SU-DHL-6 (cell line): ENCODE results near the gene IVD.

Experiments used
- EZH2phosphoT487 ChIP-seq: fragments of 200-600 bp; sonication (generic), shearing (Covaris generic); conservative IDR thresholded peaks from 2 replicates; pipeline ENCODE4 v1.6.1; 2018; ENCODE audit warnings: mild to moderate bottlenecking, antibody characterized with exemption, low read length, moderate library complexity, mixed read lengths
- TF ChIP-seq, protein P1 (sequence below): fragments of 200-600 bp; sonication (generic); IDR thresholded peaks from one replicate; pipeline ENCODE4 v1.5.1; 2017; ENCODE audit warnings: antibody characterized with exemption, mild to moderate bottlenecking, low read length, moderate library complexity; ENCODE audit not compliant: insufficient read depth, poor library complexity, severe bottlenecking

DNA sequence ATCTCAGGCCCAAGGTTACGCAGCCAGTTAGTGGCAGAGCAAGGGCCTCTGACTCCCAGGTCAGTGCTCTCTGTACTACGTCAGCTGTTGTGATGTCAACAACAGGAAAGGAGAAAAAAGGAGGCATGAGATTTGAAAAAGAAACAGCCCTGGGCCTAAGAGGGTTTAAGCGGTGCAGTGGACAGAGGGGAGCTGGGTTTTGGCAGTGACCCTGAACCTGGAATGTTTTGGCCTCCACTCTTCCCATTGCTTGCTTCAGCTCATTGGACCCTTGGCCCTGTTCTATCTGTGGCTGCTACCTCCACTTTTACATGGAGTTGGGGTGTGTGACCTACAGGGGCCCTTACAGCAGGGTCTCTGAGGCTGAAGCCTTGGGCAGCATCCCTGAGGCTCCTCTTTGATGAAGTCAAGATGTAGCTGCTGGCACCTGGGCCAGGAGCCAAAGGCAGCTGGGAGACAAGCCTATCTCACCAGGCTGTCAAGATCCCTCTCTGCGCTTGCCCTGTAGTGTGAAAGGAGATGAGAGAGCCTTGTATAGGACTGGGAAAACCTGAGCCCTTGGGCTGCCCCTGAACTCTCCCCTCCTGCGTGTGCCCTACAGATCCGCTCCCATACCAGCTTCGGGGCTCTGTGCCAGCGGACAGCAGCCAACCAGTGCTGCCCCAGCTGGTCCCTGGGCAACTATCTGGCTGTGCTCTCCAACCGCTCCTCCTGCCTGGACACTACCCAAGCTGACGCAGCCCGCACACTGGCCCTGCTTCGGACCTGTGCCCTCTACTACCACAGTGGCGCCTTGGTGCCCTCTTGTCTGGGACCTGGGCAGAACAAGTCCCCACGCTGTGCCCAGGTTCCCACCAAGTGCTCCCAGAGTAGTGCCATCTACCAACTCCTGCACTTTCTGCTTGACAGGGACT lies 38.9 kb upstream of the IVD start:
- TF ChIP-seq, protein P1, sequence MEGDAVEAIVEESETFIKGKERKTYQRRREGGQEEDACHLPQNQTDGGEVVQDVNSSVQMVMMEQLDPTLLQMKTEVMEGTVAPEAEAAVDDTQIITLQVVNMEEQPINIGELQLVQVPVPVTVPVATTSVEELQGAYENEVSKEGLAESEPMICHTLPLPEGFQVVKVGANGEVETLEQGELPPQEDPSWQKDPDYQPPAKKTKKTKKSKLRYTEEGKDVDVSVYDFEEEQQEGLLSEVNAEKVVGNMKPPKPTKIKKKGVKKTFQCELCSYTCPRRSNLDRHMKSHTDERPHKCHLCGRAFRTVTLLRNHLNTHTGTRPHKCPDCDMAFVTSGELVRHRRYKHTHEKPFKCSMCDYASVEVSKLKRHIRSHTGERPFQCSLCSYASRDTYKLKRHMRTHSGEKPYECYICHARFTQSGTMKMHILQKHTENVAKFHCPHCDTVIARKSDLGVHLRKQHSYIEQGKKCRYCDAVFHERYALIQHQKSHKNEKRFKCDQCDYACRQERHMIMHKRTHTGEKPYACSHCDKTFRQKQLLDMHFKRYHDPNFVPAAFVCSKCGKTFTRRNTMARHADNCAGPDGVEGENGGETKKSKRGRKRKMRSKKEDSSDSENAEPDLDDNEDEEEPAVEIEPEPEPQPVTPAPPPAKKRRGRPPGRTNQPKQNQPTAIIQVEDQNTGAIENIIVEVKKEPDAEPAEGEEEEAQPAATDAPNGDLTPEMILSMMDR, result no peak
- TF ChIP-seq EZH2phosphoT487, result no peak
